Rectal smooth muscle tissue (tissue), 1 donor: Measurements from ENCODE around the gene TRIM34.
A peak's percentile ranks its signal among the peaks of the same experiment; 100 is the strongest.
"Not testable (repeated sequence)": the region's sequence is repeated elsewhere in the genome, so short reads cannot be mapped to it uniquely, and the experiment has no call there.

Experiments used
- H3K27ac ChIP-seq: one replicate; pipeline ENCODE4 v1.7.0; 2013; ENCODE audit warnings: low read depth, low read length, inconsistent platforms
- H3K27me3 ChIP-seq: one replicate; pipeline ENCODE4 v1.7.0; 2013; ENCODE audit warnings: low read length; ENCODE audit not compliant: control insufficient read depth, insufficient read depth
- H3K36me3 ChIP-seq: one replicate; pipeline ENCODE4 v1.7.0; 2013; ENCODE audit warnings: low read length; ENCODE audit not compliant: control insufficient read depth, insufficient read depth
- H3K4me1 ChIP-seq: one replicate; pipeline ENCODE4 v1.7.0; 2013; ENCODE audit warnings: low read length; ENCODE audit not compliant: control insufficient read depth, insufficient read depth
- H3K4me3 ChIP-seq: one replicate; pipeline ENCODE4 v1.7.0; 2013; ENCODE audit warnings: low read length
- H3K9ac ChIP-seq: one replicate; pipeline ENCODE4 v1.7.0; 2013; ENCODE audit warnings: low read length

The TRIM34 gene

DNA sequence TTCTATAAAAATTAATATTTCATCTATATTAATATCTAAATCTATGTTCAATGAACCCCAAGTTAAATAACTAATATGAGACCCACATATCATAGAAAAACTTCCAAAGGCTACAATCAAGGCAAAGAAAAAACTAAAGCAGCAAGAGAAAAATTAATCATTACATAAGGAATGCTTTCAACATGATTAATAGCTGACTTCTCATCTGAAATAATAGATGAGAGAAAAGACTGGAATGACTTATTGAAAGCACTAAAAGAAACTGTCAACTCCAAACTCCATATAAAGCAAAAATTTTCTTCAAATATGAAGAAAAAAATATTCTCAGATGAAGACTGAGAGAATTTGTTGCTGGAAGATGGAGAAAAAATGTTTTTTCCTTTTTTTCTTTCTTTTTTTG lies 47.0 kb downstream of the TRIM34 start:
- Histone ChIP-seq H3K27me3 (no peaks in the 10 kb centered on the region), H3K27ac (no peak overlapping the region), H3K36me3 (peaks cover 7% of the 10 kb centered on the region)

DNA sequence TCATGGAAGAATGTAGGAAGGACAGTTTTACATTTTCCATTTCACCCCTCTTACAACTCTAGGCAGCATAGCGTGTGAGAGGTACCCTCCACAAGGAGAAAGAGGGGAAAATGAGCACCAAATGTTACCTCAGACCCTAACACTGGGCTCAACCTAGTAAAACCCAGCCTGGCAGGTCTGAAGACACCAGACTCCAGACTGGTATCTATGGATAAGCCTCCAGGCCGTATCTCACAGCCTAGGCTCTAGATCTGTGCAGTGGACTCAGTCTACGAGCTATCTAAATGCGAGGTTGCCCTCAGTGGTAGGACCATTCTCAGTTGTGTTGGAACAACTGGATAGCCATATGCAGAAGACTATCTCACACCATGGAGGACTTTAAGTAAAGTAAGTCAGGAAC lies 49.6 kb downstream of the TRIM34 start:
- Histone ChIP-seq H3K4me3 (no peak overlapping the region), H3K36me3 (peaks cover 15% of the 10 kb centered on the region), H3K4me1 (no peaks in the 10 kb centered on the region)

More for the DNA sequence above, 47.0 kb downstream of the TRIM34 start:
- no peaks in the 10 kb centered on the region for H3K4me1 ChIP-seq
- H3K4me3 ChIP-seq: no peak overlapping the region
- H3K9ac ChIP-seq: no peak overlapping the region

DNA sequence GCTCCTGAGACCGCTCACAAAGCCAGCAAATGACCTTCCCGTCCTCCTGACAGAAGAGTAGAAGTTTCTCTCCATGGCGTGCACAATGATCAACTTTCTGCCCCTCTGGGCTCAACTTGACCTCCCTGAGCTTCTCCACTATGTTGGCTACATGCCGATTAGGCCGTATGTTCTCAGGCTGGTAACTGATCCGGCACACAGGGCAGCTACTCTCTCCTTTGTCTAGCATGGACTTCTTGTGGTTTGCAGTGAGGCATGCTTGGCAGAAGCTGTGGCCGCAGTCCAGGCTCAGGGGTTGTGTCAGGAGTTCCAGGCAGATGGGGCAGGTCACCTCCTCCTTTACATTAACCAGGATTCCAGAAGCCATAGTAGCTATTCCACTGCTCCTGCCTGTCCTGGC lies 55.0 kb downstream of the TRIM34 start:
- Histone ChIP-seq H3K4me1 (peaks cover 4% of the 10 kb centered on the region), H3K27me3 (no peaks in the 10 kb centered on the region), H3K4me3 (no peak overlapping the region), H3K36me3 (peaks cover 12% of the 10 kb centered on the region), H3K27ac (no peak overlapping the region), H3K9ac (no peak overlapping the region)

More for the DNA sequence above, 49.6 kb downstream of the TRIM34 start:
- Histone ChIP-seq H3K27ac (no peak overlapping the region), H3K27me3 (no peaks in the 10 kb centered on the region), H3K9ac (no peak overlapping the region)

DNA sequence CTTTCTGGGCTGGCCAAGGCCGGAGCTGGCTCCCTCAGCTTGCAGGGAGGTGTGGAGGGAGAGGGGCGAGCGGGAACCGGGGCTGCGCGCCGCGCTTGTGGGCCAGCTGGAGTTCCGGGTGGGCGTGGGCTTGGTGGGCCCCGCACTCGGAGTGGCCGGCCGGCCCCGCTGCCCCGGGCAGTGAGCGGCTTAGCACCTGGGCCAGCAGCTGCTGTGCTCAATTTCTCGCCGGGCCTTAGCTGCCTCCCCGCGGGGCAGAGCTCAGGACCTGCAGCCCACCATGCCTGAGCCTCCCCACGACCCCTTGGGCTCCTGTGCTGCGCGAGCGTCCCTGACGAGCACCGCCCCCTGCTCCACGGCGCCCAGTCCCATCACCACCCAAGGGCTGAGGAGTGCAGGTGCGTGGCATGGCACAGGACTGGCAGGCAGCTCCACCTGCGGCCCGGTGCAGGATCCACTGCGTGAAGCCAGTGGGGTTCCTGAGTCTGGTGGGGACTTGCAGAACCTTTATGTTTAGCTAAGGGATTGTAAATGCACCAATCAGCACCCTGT lies 58.2 kb downstream of the TRIM34 start:
- H3K27ac ChIP-seq, H3K4me3 ChIP-seq, H3K4me1 ChIP-seq, H3K9ac ChIP-seq, H3K27me3 ChIP-seq, H3K36me3 ChIP-seq: not testable (repeated sequence)

DNA sequence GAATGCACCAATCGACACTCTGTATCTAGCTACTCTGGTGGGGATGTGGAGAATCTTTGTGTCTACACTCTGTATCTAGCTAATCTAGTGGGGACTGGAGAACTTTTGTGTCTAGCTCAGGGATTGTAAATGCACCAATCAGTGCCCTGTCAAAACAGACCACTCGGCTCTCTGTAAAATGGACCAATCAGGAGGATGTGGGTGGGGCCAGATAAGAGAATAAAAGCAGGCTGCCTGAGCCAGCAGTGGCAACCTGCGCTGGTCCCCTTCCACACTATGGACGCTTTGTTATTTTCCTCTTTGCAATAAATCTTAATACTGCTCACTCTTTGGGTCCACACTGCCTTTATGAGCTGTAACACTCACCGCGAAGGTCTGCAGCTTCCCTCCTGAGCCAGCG lies 58.8 kb downstream of the TRIM34 start:
- not testable (repeated sequence) for H3K27me3 ChIP-seq, H3K4me1 ChIP-seq, H3K36me3 ChIP-seq, H3K9ac ChIP-seq
- peak overlapping the region; percentile 77 for H3K27ac ChIP-seq
- H3K4me3 ChIP-seq: peak overlapping the region; percentile 69

DNA sequence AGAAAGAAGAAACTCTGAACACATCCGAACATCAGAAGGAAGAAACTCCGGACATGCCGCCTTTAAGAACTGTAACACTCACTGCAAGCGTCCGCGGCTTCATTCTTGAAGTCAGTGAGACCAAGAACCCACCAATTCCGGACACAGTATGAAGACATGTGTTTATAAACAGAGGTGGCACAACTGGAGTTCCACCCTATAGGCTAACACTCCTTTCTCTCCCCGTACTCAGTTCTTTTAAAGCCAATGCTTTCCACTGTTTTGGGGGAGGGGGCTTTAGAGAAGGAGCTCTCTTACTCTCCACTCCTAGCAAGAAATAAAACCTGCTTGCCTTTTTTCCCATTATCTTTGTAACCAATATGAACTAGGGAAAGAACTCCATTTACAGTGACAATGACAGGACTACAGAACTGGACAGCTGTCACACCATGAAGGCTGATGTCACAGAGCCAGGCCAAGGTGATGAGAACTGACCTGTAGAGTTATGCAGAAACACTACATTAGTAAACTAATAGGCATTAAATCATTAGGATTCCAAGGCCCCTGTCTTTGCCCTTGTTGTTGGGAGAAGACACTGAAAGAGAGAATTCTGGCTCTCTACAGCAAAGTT lies 59.3 kb downstream of the TRIM34 start:
- peak overlapping the region; percentile 77 for H3K27ac ChIP-seq
- peaks cover 11% of the 10 kb centered on the region for H3K4me1 ChIP-seq
- peaks cover 4% of the 10 kb centered on the region for H3K36me3 ChIP-seq
- H3K9ac ChIP-seq: peak overlapping the region; percentile 20
- no peaks in the 10 kb centered on the region for H3K27me3 ChIP-seq
- peak overlapping the region; percentile 69 for H3K4me3 ChIP-seq

DNA sequence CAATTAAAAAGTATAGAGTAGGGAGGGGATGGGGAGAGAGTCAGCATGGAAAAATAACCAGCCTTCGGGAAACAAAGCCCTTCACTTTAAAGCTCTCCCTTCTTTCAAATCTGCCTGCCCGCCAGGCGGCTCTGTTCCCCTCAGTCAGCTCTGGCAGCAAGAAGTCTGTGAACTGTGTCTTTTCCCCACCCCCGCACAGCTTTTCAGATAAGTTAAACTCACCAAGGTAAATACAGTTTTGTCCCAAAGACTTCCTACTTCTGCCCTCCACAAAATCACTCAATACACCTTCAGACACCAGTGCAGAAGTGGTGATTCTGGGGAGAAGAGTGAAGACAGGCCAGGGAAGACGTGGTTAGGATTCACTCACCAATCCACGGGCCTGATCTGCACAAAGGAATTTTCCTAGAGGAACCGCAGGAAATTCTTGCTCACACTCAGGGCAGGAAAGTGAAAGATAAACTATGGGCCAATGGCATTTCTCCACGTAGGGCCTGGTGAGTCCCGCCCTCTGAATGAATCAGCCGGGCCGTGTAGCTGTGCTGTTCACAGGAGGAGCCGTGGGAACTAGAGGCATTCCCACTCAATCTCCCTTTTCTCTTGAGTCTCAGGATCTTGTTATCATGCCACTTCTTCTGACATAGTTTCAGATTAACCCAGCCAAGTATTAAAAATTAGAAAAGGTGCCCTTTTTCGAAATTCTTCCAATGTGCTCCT lies 60.0 kb downstream of the TRIM34 start, which contains the start of gene TRIM5:
Gene TRIM5, minus strand, starts transcription at position 429 of the 717 bp plus-strand sequence. CDS start 4,897 bp downstream, outside the sequence.
- H3K9ac ChIP-seq: peak within 1 kb of the TSS; percentile 20
- H3K4me1 ChIP-seq: peaks cover 14% of the 10 kb centered on the region
- peaks cover 1% of the 10 kb centered on the region for H3K36me3 ChIP-seq
- peak within 1 kb of the TSS; percentile 77 for H3K27ac ChIP-seq
- H3K4me3 ChIP-seq: peak within 1 kb of the TSS; percentile 69
- no peaks in the 10 kb centered on the region for H3K27me3 ChIP-seq

DNA sequence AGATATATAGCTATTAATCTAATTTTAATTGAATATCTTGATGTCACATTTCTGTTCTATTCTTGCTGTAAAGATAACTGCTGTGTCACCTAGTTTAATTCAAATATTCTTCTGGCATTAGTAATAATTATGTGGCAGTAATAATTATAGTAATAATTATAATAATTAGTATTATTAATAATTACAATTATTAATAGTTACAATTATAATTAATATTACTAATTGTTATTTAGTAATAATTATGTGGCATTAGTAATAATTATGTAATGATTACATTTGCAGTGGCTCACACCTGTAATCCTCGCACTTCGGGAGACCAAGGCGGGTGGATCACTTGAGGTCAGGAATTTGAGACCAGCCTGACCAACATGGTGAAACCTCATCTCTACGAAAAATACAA lies 61.6 kb downstream of the TRIM34 start:
- Histone ChIP-seq H3K4me3 (no peak overlapping the region), H3K27ac (no peak overlapping the region), H3K27me3 (no peaks in the 10 kb centered on the region), H3K36me3 (no peaks in the 10 kb centered on the region), H3K9ac (no peak overlapping the region), H3K4me1 (peaks cover 14% of the 10 kb centered on the region)

DNA sequence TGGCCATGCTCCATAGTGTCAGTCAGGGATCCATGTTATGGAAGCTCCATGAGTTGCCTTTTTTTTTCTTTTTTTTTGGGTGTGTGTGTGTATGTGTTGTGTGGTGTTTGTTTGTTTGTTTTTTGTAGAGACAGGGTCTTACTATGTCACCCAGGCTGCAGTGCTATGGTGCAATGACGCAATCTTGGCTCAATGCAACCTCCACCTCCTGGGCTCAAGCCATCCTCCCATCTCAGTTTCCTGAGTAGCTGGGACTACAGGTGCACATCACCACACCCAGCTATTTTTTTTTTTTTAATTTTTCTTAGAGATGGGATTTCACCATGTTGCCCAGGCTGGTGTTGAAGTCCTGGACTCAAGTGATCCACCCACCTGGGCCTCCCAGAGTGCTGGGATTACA lies 63.7 kb downstream of the TRIM34 start:
- H3K36me3 ChIP-seq: no peaks in the 10 kb centered on the region
- H3K27ac ChIP-seq: peak overlapping the region; percentile 84

DNA sequence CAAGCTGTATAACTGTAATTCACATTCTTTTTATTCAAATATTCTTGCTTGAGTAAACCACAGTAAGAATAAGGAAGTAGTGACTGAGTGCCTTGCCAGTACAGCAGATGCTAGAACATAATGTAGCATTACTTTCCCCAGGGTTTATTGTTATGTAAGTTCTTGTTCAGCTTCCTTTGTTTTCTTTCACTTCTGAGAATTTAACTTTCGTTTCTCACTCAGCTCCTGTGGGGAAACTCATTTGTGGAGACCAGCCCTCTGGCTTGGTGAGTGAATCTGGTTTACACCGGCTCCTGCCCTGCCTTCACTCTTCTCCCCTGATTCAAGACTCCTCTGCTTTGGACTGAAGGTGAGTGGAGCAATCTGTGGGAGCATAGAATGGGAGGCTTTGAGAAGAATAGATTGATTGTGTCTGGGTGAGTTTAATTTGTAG lies 64.8 kb downstream of the TRIM34 start, which contains the start of gene TRIM22:
Gene TRIM22, plus strand, starts transcription at position 240 of the 433 bp plus-strand sequence. CDS start 6,443 bp downstream, outside the sequence.
- Histone ChIP-seq H3K36me3 (no peaks in the 10 kb centered on the region), H3K27ac (peak within 1 kb of the TSS; percentile 84), H3K4me3 (peak within 1 kb of the TSS; percentile 59), H3K4me1 (peaks cover 10% of the 10 kb centered on the region), H3K27me3 (no peaks in the 10 kb centered on the region), H3K9ac (peak within 1 kb of the TSS; percentile 7)

More for the DNA sequence above, 63.7 kb downstream of the TRIM34 start:
- Histone ChIP-seq H3K4me3 (no peak overlapping the region), H3K4me1 (peaks cover 14% of the 10 kb centered on the region), H3K27me3 (no peaks in the 10 kb centered on the region), H3K9ac (no peak overlapping the region)

DNA sequence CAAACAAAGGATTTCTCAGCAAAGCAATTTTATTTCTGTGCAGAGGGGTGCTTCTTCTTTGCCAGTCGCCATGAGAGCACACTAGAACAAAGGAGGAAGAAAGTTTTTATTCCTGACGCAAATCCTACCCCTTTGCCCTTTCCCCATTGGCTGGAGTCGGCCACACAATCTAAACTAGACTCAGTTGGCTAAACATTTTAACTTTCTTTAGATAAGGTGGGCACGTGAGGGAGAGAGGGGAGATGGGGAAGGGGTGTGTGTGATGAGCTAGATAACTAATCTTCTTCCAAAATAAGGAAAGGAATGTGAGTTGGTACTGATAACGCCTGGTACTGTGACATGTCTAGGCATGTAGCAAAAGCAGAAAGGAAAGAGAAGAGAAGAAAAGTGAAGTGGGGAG lies 65.4 kb downstream of the TRIM34 start:
- Histone ChIP-seq H3K4me3 (peak overlapping the region; percentile 59), H3K4me1 (peaks cover 8% of the 10 kb centered on the region), H3K27ac (peak overlapping the region; percentile 84), H3K27me3 (no peaks in the 10 kb centered on the region), H3K9ac (no peak overlapping the region), H3K36me3 (no peaks in the 10 kb centered on the region)

DNA sequence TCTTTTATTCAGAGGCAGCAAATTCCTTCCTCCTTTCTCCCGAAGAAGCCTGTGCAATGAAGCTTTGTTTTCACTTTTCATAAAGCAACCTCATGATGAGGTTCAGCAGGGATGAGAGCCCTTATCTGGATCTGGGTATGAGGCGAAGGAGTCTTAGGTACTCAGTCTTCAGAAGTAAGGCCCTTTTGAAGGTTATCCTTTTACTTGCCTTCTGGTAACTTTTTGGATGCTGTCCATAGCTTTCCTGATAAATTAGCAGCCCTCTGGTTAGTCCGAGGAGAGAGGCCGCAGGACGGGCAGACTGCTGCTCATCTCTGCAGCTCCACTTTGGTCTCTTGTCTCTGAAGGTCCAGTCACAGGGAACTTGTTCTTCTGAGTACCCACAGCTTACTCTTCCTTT lies 65.9 kb downstream of the TRIM34 start:
- Histone ChIP-seq H3K27ac (peak overlapping the region; percentile 84), H3K4me3 (peak overlapping the region; percentile 59), H3K36me3 (no peaks in the 10 kb centered on the region), H3K9ac (peak overlapping the region; percentile 13), H3K27me3 (no peaks in the 10 kb centered on the region), H3K4me1 (peaks cover 7% of the 10 kb centered on the region)
